WI38 (cell line): ENCODE results near the gene EBP.

Experiments
- H3K4me3 ChIP-seq: 2 replicates; pipeline ENCODE4 v1.5.1; 2011; ENCODE audit warnings: low read depth, mild to moderate bottlenecking, control low read depth, low read length
- TF ChIP-seq, protein P1 (sequence below): IDR thresholded peaks from 2 replicates; pipeline ENCODE4 v1.5.1; 2012; ENCODE audit warnings: low read depth, mild to moderate bottlenecking, control low read depth, low read length

The EBP gene

DNA sequence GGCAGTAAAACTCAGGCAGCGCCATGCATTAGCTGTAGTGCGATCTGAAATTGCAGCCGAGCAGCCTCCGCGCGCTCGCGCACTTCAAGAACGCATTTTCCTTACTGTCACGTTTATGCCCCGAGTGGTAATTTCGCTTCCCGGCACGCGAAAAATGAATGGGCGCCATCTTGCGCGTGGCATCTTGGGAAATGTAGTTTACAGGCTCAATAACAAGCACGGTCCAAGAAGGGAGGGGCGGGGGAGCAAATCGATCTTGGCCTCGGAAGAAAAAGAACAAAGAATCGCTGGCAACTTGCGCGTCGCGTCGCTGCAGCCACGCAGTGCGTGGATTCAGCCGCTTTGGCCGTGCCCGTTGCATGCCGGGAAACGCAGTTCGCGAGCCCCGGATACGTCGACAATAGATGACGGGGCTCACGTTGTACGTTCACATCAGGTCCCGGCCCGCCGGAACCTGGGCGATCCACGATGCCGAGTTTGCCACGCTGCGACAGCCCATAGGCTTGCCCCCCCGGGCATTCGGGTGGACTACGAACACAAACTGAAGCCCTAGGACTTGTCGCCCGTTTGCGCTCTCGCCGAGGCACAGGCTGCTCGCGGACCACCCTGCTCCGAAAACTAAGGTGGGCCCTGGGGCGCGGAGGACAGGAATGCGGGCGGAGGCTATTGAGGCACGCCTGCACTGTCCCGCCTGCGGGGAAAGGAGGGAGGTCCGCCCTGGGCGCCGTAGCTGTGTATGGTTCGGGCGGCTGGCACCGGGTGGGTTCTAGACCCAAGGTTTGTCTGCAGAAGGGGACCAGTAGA lies 45.6 kb upstream of the EBP start, which contains the start of gene FTSJ1:
Gene FTSJ1 (plus strand): TSS at position 426 of the 804 bp plus-strand sequence. CDS start 1,849 bp downstream, outside the sequence.
- peak within 1 kb of the TSS; percentile 76 for H3K4me3 ChIP-seq
- TF ChIP-seq, protein P1, sequence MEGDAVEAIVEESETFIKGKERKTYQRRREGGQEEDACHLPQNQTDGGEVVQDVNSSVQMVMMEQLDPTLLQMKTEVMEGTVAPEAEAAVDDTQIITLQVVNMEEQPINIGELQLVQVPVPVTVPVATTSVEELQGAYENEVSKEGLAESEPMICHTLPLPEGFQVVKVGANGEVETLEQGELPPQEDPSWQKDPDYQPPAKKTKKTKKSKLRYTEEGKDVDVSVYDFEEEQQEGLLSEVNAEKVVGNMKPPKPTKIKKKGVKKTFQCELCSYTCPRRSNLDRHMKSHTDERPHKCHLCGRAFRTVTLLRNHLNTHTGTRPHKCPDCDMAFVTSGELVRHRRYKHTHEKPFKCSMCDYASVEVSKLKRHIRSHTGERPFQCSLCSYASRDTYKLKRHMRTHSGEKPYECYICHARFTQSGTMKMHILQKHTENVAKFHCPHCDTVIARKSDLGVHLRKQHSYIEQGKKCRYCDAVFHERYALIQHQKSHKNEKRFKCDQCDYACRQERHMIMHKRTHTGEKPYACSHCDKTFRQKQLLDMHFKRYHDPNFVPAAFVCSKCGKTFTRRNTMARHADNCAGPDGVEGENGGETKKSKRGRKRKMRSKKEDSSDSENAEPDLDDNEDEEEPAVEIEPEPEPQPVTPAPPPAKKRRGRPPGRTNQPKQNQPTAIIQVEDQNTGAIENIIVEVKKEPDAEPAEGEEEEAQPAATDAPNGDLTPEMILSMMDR = no peak

DNA sequence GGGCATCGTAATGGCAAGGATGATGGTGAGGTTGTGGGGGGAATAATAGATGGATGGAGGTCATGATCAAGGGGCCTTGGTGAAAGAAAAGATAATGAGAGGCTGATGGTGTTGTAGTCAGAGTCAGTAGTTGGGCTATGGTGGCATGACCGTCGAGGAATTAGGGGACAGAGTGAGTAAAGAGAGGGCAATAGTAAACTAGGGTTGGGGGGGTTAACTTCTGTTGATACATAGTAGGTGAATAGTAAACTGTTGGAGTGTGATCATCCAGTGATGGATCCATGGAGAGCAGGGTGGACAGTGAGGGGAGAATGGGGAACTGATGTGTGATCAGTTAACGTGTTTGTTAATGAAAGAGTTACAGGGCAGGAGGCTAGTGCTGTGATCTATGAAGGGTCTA lies 44.7 kb upstream of the EBP start:
- H3K4me3 ChIP-seq = peak overlapping the region; percentile 76
- TF ChIP-seq, protein P1 = no peak

DNA sequence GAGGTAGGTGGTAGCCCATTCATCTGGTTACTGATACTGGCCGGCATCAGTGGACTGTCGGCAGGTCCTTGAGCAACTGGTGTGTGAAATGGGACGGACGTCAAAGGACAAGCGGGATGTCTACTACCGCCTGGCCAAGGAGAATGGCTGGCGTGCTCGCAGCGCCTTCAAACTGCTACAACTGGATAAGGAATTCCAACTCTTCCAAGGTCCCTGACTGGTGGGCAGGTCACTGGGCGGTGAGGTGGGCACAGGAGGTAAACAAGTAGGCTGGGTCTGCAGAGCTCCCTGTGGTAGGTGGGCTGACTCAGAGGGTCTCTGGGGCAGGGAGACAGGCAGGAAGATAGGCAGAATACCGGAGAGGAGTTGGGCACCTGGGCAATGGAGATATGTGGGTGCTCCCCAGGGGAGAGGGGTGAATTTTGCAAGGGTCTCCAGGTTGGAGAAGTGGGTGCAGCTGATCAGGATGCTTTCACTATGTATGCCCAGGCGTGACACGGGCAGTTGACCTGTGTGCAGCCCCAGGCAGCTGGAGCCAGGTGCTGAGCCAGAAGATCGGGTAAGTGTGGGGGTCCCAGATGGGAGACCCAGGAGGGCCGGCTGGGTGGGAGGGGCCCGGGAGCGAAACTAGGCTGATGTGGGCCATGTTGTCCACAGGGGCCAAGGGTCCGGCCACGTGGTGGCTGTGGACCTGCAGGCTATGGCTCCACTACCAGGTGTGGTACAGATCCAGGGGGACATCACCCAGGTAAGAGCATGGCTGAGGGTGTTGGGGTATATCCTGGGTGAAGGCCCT lies 43.5 kb upstream of the EBP start:
- H3K4me3 ChIP-seq = no peak overlapping the region
- TF ChIP-seq, protein P1 = no peak

DNA sequence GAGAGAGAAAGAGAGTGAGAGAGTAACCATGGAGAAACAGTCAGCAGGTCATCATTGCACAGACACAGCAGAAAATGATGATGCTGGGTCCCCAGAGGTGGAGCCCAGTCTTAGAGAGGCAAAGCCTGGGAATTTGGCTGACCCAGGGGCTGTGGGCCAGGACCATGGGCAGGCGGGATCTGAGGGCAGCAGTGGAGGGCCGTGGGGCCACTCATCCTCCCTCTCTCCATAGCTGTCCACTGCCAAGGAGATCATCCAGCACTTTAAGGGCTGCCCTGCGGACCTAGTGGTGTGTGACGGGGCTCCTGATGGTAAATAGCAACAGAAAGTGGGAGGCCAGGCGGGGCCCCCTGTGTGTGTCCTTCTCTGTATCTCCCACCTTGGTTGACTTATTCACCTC lies 42.8 kb upstream of the EBP start:
- H3K4me3 ChIP-seq = no peak overlapping the region
- TF ChIP-seq, protein P1 = no peak

DNA sequence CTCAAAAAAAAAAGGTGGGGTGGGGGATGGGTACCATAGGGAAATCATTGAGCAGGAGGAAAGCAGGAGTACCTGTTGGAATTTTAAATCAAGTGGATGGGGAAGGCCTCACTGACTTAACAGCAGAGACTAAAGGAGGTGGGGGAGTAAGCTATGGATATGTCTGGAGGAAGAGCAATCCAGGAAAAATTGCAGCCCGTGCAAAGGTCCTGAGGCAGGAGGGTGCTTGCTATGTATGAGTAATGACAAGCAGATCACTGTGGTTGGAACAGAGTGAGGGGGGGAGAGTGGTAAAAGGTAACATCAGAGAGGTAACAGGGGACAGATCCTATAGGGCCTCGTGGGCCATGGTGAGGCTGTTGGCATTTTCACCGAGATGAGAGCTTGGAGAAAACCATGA lies 41.5 kb upstream of the EBP start:
- no peak overlapping the region for H3K4me3 ChIP-seq
- TF ChIP-seq, protein P1 = no peak

DNA sequence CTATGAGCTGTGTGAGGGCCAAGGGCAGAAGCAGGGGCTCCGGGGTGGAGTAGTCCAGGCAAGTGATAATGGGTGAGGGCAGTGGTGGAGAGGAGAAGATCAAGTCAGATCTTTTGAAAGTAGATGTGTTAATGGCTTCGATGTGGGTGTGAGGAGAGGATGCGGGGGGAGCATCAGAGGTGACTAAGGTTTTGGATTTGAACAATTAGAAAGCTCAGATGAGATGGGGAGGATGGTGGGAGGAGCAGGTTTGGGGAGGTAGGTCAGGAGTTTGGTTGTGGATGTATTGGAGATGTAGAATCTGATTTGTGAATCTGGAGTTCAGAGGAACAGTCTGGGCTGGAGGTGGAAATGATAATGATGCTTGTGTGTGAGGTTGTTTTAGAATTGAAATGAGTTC lies 41.0 kb upstream of the EBP start:
- TF ChIP-seq, protein P1 = no peak
- H3K4me3 ChIP-seq = no peak overlapping the region

DNA sequence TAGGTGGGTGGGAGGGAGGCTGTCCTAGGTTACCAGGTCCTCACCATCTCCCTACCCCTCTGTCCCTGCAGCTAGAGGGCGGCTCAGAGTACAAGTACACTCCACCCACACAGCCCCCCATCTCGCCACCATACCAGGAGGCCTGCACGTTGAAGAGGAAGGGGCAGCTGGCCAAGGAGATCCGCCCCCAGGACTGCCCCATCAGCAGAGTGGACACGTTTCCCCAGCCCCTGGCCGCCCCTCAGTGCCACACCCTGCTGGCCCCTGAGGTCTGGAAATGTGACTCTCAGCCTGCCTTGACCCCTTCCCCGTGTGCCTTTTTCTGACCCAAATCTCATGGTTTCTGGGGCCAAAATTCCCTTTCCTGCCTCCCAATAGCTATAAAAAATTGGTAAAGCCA lies 39.1 kb upstream of the EBP start:
- H3K4me3 ChIP-seq = no peak overlapping the region
- TF ChIP-seq, protein P1 = no peak
